Muscle layer of duodenum (tissue), 2 donors: Measurements from ENCODE around the gene FAM20B.
A peak's percentile ranks its signal among the peaks of the same experiment; 100 is the strongest.
"Not testable (repeated sequence)": the region's sequence is repeated elsewhere in the genome, so short reads cannot be mapped to it uniquely, and the experiment has no call there.

Source experiments
- H3K27ac ChIP-seq: one replicate; pipeline ENCODE4 v1.7.0; 2013; ENCODE audit warnings: mild to moderate bottlenecking, low read length
- H3K27me3 ChIP-seq: one replicate; pipeline ENCODE4 v1.7.0; 2013; ENCODE audit warnings: low read depth, mild to moderate bottlenecking, control low read depth, low read length
- H3K36me3 ChIP-seq, 2 donors: one replicate each; pipeline ENCODE4 v1.7.0; 2013; ENCODE audit warnings: low read length in 2 of 2, control low read depth in 1 of 2, mild to moderate bottlenecking in 1 of 2; ENCODE audit not compliant: insufficient read depth in 2 of 2, control insufficient read depth in 1 of 2
- H3K4me1 ChIP-seq, 2 donors: one replicate each; pipeline ENCODE4 v1.7.0; 2013; ENCODE audit warnings: low read length in 2 of 2, mild to moderate bottlenecking in 2 of 2, control low read depth in 1 of 2, moderate library complexity in 1 of 2; ENCODE audit not compliant: insufficient read depth in 2 of 2, control insufficient read depth in 1 of 2
- H3K4me3 ChIP-seq, 2 donors: one replicate each; pipeline ENCODE4 v1.7.0; 2013; ENCODE audit warnings: low read length in 2 of 2, low read depth in 1 of 2, mild to moderate bottlenecking in 1 of 2
- H3K9me3 ChIP-seq, 2 donors: one replicate each; pipeline ENCODE4 v1.7.0; 2013; ENCODE audit warnings: low read length in 2 of 2, control low read depth in 1 of 2, mild to moderate bottlenecking in 1 of 2; ENCODE audit not compliant: control insufficient read depth in 1 of 2
- donor health status: healthy.

The FAM20B gene, protein sequence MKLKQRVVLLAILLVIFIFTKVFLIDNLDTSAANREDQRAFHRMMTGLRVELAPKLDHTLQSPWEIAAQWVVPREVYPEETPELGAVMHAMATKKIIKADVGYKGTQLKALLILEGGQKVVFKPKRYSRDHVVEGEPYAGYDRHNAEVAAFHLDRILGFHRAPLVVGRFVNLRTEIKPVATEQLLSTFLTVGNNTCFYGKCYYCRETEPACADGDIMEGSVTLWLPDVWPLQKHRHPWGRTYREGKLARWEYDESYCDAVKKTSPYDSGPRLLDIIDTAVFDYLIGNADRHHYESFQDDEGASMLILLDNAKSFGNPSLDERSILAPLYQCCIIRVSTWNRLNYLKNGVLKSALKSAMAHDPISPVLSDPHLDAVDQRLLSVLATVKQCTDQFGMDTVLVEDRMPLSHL

DNA sequence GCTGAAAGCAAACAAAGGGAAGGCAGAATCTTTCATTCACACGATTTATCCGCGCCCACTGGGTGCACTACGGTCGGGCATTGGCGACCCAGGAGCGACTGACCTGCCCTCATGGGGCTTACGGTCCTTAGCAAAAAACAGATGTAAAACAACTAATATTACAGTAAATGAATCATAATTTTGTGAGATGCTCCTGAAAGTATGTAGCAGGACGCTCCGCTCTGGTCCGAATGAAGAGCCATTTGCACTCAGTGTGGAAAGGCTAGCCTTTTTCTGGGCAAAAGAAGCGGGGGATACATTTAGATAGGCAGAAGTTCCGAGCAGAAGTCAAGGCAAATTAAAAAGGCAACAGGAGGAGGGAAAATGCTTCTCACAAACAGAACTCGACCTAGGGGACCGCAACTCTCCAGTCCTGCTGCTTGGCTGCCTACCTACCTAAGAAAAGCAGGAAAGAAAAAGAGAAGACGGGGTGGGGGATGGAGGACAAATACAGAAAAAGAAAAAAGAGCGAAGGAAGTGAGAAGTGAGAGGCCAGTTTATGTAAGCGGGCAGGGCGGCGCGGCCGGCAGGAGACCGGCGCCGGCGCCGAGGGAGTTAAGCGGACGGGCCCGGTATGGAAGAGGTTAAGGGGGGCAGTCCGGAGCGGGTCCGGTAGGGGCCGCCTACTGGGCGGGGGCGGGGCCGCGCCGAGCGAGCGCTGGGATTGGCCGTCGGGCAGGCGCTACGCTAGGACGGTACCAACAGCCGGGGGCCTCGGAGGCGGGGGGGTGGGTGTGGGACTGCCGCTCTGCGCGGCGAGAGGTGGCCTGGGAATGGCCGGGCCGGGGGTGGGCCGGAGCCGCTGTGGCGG is at the start of gene FAM20B:
TSS of gene FAM20B (plus strand) at position 770 of the 850 bp plus-strand sequence. CDS start 17,954 bp downstream, outside the sequence.
- Histone ChIP-seq H3K4me3 (peak within 1 kb of the TSS; percentile 82 to 92), H3K9me3 (no peaks in the 10 kb centered on the region), H3K27ac (peak within 1 kb of the TSS; percentile 79), H3K36me3 (no peaks in the 10 kb centered on the region), H3K27me3 (no peaks in the 10 kb centered on the region), H3K4me1 (peaks cover 16 to 28% of the 10 kb centered on the region in 2 donors)

DNA sequence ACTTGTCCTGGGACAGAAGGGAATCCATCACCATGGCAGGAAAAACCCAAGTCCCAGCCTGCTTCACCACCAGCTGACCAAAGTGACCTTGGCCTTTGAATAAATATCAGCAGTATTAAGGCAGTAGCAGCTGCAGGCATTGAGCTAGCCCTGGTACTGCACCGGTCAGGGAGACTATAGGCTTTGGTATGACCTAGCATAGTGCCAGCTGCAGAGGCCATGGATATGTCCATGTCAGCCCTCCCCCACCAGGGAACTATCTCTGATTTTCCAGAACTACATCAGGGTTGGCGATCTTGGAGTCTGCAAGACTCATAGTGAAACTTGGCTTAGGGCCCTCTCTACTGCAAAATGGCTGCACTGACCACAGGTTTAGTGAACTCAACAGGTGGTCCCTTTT is 49.2 kb upstream of the FAM20B start:
- Histone ChIP-seq H3K4me3 (no peak overlapping the region), H3K4me1 (peaks cover 0 to 7% of the 10 kb centered on the region in 2 donors), H3K27ac (no peak overlapping the region), H3K36me3 (no peaks in the 10 kb centered on the region), H3K27me3 (no peaks in the 10 kb centered on the region), H3K9me3 (peaks cover 0 to 26% of the 10 kb centered on the region in 2 donors)

DNA sequence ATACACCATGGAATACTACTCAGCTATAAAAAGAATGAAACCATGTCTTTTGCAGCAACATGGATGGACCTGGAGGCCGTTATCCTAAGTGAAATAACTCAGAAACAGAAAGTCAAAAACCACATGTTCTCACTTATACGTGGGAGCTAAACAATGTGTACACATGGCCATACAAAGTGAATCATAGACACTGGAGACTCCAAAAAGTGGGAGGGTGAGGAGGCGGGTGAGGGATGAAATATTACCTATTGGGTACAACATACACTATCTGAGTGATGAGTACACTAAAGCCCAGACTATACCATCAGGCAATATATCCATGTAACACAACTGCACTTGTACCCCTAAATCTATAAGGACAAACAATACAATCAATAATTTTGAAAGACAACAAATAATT is 39.5 kb upstream of the FAM20B start:
- no peaks in the 10 kb centered on the region for H3K36me3 ChIP-seq
- no peaks in the 10 kb centered on the region for H3K9me3 ChIP-seq
- H3K27me3 ChIP-seq, result no peaks in the 10 kb centered on the region
- no peak overlapping the region for H3K27ac ChIP-seq
- H3K4me3 ChIP-seq, result no peak overlapping the region
- no peaks in the 10 kb centered on the region for H3K4me1 ChIP-seq

DNA sequence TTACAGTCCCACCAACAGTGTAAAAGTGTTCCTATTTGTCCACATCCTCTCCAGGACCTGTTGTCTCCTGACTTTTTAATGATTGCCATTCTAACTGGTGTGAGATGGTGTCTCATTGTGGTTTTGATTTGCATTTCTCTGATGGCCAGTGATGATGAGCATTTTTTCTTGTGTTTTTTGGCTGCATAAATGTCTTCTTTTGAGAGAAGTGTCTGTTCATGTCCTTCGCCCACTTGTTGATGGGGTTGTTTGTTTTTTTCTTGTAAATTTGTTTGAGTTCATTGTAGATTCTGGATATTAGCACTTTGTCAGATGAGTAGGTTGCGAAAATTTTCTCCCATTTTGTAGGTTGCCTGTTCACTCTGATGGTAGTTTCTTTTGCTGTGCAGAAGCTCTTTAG is 37.5 kb upstream of the FAM20B start:
- H3K36me3 ChIP-seq, H3K27me3 ChIP-seq, H3K4me1 ChIP-seq: not testable (repeated sequence)

DNA sequence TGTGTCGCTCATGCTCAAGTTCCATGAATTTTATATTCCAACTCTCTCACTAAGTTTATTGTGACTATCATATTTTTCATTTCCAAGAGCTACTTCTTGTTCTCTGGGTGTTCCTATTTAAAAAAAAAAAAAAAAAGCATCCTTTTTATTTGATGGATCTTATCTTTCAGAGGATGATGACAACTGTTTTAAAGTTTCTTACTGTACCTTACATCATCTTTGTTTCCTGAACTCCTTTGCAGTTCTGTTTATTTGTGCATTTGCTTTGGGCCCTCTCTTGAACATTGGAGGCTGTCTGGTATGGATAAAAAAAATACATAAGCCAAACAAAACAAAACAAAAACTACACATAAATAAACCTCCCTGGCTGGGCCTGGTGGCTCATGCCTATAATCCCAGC is 32.1 kb upstream of the FAM20B start:
- H3K4me3 ChIP-seq, result no peak overlapping the region
- H3K27ac ChIP-seq, result no peak overlapping the region
- no peaks in the 10 kb centered on the region for H3K4me1 ChIP-seq
- H3K27me3 ChIP-seq, result no peaks in the 10 kb centered on the region
- H3K9me3 ChIP-seq, result peaks cover 0 to 7% of the 10 kb centered on the region in 2 donors
- no peaks in the 10 kb centered on the region for H3K36me3 ChIP-seq

More for the DNA sequence above, 37.5 kb upstream of the FAM20B start:
- H3K9me3 ChIP-seq, H3K27ac ChIP-seq, H3K4me3 ChIP-seq: not testable (repeated sequence)

DNA sequence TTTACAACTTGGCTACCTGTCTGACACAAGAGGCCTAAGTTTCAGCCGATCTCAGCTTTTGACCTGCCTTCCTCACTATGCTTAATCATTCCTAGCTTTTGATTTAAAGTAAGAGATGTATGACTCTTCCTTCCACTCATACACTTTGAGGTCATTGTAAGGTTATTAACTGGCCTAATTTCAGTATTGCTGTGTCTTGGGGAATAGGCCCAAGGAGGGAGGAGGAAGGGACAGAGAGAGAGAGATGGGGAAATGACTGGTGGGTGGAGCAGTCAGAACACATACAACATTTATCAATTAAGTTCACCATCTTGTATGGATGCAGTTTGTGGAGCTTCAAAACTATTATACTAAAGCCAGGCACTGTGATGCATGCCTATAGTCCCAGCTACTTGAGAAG is 28.3 kb upstream of the FAM20B start:
- Histone ChIP-seq H3K4me1 (peaks cover 0 to 13% of the 10 kb centered on the region in 2 donors), H3K36me3 (no peaks in the 10 kb centered on the region), H3K9me3 (peaks cover 0 to 7% of the 10 kb centered on the region in 2 donors), H3K4me3 (no peak overlapping the region), H3K27ac (no peak overlapping the region), H3K27me3 (no peaks in the 10 kb centered on the region)

DNA sequence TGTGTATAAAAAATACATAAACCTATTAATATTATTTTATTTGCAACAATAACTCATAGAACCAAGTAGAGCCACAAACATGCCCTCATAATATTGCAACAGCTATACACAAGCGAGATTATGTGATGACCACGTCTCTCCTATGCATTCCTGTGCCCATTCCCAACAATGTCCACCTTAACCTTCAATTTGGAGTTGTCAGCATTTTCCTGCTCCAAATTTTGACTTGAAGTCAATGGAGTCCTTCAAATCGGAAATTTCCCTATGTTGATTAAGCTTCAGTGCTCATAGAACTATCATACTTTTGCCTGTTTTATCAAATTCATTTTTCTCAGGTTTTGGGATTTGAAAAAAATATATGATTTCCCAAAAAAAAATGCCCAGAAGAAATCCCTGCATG is 27.4 kb upstream of the FAM20B start:
- Histone ChIP-seq H3K4me3 (no peak overlapping the region), H3K9me3 (peaks cover 0 to 7% of the 10 kb centered on the region in 2 donors), H3K36me3 (no peaks in the 10 kb centered on the region), H3K27me3 (no peaks in the 10 kb centered on the region), H3K4me1 (peaks cover 0 to 20% of the 10 kb centered on the region in 2 donors), H3K27ac (no peak overlapping the region)

DNA sequence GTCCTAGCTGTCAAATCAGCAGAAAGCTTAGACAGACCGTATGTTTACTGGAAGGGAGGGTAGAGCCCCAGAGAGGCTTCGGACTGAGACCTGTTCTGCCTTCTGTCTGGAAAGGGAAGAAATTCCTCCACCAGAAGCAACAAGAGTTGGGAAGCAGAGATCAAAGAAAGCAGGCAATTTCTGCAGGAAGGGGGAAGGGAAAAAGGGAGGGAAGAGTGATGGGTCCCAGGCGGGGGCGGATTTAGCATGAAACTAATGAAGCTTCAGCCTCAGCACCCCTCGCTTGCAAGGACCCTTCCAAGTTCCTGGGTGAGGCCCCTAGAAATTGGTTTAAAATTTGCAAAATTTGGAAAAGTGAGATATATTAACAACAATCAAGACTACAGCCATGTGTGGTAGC is 26.6 kb upstream of the FAM20B start:
- no peaks in the 10 kb centered on the region for H3K36me3 ChIP-seq
- no peaks in the 10 kb centered on the region for H3K27me3 ChIP-seq
- H3K27ac ChIP-seq, result no peak overlapping the region
- H3K4me1 ChIP-seq, result peaks cover 0 to 20% of the 10 kb centered on the region in 2 donors
- peaks cover 0 to 7% of the 10 kb centered on the region in 2 donors for H3K9me3 ChIP-seq
- no peak overlapping the region for H3K4me3 ChIP-seq

DNA sequence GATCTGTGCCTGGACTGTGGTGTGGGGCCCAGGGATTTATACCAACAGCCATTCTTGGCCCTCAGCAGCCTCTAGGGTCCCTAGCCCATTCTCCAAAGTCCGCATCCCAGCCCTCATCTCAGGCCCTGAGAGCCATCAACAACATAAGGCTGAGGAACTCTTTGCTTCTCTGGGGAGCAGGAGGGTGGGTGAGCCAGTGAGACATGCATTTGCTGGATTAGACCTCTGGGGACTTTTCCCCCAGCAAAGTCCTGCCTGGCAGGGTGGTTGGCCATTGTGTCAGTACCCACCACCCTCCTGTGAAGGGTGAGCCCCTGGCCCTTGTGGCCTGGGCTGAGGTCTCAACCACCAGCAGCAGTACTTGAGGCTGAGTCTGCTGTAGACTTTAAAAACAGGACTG is 24.2 kb upstream of the FAM20B start:
- Histone ChIP-seq H3K27ac (no peak overlapping the region), H3K27me3 (no peaks in the 10 kb centered on the region), H3K4me3 (no peak overlapping the region), H3K9me3 (no peaks in the 10 kb centered on the region), H3K4me1 (peaks cover 0 to 20% of the 10 kb centered on the region in 2 donors), H3K36me3 (no peaks in the 10 kb centered on the region)

DNA sequence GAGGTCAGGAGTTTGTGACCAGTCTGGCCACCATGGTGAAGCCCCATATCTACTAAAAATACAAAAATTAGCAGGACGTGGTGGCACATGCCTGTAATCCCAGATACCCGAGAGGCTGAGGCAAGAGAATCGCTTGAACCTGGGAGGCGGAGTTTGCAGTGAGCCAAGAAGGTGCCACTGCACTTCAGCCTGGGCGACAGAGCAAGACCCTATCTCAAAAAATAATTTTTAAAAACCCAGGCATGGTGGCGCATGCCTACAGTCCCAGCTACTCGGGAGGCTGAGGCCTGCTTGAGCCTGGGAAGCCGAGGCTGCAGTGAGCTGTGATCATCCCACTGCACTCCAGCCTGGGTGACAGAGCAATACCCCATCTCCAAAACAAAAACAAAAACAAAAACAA is 23.6 kb upstream of the FAM20B start:
- not testable (repeated sequence) for H3K27me3 ChIP-seq, H3K4me3 ChIP-seq, H3K9me3 ChIP-seq, H3K36me3 ChIP-seq, H3K27ac ChIP-seq
- H3K4me1 ChIP-seq, result peaks cover 0 to 20% of the 10 kb centered on the region in 2 donors

DNA sequence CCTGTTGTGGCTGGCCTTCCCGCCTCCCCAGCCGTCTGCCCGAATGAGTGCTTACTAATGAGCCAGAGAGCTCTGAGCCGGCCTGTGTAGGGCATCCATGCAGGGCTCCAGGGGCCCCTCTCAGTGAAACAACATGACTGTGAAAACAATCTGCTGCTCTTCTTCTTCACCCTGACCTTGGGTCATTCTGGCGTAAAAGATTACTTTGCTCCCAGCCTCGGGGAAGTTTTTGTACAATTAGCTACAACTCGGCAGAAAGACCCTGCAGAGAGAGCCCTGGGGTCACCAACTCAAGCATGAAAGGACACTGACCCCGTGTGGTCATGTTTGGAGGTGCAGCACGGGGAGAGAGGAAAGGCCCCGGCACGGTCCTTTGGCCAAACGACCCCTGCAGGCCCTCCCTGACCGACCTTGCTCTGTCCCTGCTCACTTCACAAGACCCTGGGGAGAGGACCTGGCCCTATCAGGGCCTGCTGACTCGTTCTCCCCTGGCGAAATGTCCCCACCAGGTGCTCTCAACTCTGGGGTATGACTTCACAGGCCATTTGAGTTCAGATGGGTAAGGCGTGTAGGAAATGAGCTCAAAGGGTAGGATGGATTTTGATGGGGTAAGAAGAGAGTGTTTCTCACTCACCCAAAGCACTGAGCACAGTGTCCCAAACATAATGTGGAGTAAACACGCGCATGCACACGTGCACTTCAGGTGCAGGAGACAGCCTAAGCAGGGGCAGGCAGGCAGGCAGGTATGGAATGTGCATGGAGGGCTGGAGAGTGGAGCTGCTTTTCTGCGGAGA is 22.9 kb upstream of the FAM20B start:
- Histone ChIP-seq H3K4me3 (peak overlapping the region in 1 of 2 donors; percentile 37), H3K27ac (no peak overlapping the region)

More for the DNA sequence above, 22.9 kb upstream of the FAM20B start:
- Histone ChIP-seq H3K27me3 (no peaks in the 10 kb centered on the region), H3K36me3 (no peaks in the 10 kb centered on the region), H3K4me1 (peaks cover 0 to 20% of the 10 kb centered on the region in 2 donors), H3K9me3 (no peaks in the 10 kb centered on the region)
